Tibial nerve (tissue), 4 donors: ENCODE measurements around the gene GALE. TPM values are rescaled to one million over a fixed set of nuclear protein-coding genes. Genes with fewer than 3 reads are reported as not detected.
A peak's percentile ranks its signal among the peaks of the same experiment; 100 is the strongest.

Source experiments
- DNase-seq, 2 donors: peaks; one replicate each; pipeline ENCODE4 v3.0.0-alpha.2; 2019; ENCODE audit warnings: low spot score in 2 of 2
- H3K27ac ChIP-seq, 4 donors: fragments of 200-600 bp; sonication (generic) in 3 of 4; one replicate each; pipeline ENCODE4 v1.5.1; 2017 to 2019; ENCODE audit warnings: mild to moderate bottlenecking in 1 of 4
- H3K27me3 ChIP-seq, 2 donors: fragments of 200-600 bp; sonication (generic) in 1 of 2; one replicate each; pipeline versions ENCODE4 v1.5.1 to v1.6.0; 2017 to 2019
- H3K36me3 ChIP-seq, 3 donors: fragments of 200-600 bp; sonication (generic); one replicate each; pipeline ENCODE4 v1.5.1; 2018 to 2019
- H3K4me1 ChIP-seq, 4 donors: fragments of 200-600 bp; sonication (generic) in 3 of 4; one replicate each; pipeline ENCODE4 v1.5.1; 2017 to 2019
- H3K4me3 ChIP-seq, 4 donors: fragments of 200-600 bp; sonication (generic) in 3 of 4; one replicate each; pipeline ENCODE4 v1.5.1; 2017 to 2019; ENCODE audit warnings: mild to moderate bottlenecking in 1 of 4, moderate library complexity in 1 of 4
- H3K9me3 ChIP-seq, 4 donors: fragments of 200-600 bp; sonication (generic) in 3 of 4; one replicate each; pipeline ENCODE4 v1.5.1; 2017 to 2019
- EP300 ChIP-seq, 2 donors: sonication (generic); formaldehyde crosslinking; IDR thresholded peaks; one replicate each; pipeline ENCODE4 v1.6.1; 2017; ENCODE audit warnings: antibody characterized with exemption in 2 of 2, mild to moderate bottlenecking in 1 of 2
- POLR2A ChIP-seq, 2 donors: fragments of 450-650 bp; IDR thresholded peaks; one replicate each; pipeline ENCODE4 v1.6.1; 2017; ENCODE audit warnings: antibody characterized with exemption in 2 of 2, mild to moderate bottlenecking in 2 of 2, moderate library complexity in 2 of 2
- WGBS, 2 donors: methylation state at CpG; one replicate each; pipeline ENCODE4 v1.1.5; 2018; 5-methylcytosine and 5-hydroxymethylcytosine counted together
- total RNA-seq, 4 donors: library from RNA; depleted of rRNA; stranded (reverse); fragments of >200 nt; gene quantifications; one replicate each; pipeline ENCODE4 v1.1.0, GENCODE V29; 2016
- TF ChIP-seq, protein P1 (sequence below), 5 experiments: fragments of 200-600 bp in 3 of 5; fragments of 450-650 bp in 2 of 5; sonication (generic) in 3 of 5; IDR thresholded peaks; one replicate each; pipeline ENCODE4 v1.5.1; 2016 to 2019; ENCODE audit warnings: antibody characterized with exemption in 5 of 5, mild to moderate bottlenecking in 3 of 5, moderate library complexity in 2 of 5

Gene GALE
- total RNA-seq, 4 donors from 2014 or later: 12.6 to 21.6 (median 15.8) TPM

DNA sequence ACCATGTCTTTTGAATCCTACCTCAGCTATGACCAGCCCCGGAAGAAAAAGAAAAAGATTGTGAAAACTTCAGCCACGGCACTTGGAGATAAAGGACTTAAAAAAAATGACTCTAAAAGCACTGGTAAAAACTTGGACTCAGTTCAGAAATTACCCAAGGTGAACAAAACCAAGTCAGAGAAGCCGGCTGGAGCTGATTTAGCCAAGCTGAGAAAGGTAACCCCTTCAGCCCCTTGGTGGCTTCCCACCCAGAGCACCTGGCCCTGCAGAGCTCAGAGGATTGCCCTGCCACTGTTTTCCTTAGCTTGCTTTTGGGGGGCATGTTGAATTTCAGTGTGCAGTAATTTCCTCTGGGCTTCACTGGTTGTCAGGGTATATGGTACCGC is 48.7 kb downstream of the GALE start:
- Histone ChIP-seq H3K4me1 (peaks cover 0 to 31% (median 4%) of the 10 kb centered on the region in 4 donors), H3K36me3 (peaks cover 31 to 73% (median 56%) of the 10 kb centered on the region in 3 donors), H3K27ac (no peak overlapping the region), H3K27me3 (no peaks in the 10 kb centered on the region), H3K4me3 (no peak overlapping the region), H3K9me3 (no peaks in the 10 kb centered on the region)
- DNase-seq: no peak
- 89 to 92% methylated on average over 4 of the region's 4 CpGs for WGBS, 2 donors
- TF ChIP-seq POLR2A (IDR thresholded peaks at IDR 0.05) (no peak), EP300 (IDR thresholded peaks at IDR 0.05) (no peak)
- TF ChIP-seq, protein P1, sequence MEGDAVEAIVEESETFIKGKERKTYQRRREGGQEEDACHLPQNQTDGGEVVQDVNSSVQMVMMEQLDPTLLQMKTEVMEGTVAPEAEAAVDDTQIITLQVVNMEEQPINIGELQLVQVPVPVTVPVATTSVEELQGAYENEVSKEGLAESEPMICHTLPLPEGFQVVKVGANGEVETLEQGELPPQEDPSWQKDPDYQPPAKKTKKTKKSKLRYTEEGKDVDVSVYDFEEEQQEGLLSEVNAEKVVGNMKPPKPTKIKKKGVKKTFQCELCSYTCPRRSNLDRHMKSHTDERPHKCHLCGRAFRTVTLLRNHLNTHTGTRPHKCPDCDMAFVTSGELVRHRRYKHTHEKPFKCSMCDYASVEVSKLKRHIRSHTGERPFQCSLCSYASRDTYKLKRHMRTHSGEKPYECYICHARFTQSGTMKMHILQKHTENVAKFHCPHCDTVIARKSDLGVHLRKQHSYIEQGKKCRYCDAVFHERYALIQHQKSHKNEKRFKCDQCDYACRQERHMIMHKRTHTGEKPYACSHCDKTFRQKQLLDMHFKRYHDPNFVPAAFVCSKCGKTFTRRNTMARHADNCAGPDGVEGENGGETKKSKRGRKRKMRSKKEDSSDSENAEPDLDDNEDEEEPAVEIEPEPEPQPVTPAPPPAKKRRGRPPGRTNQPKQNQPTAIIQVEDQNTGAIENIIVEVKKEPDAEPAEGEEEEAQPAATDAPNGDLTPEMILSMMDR (IDR thresholded peaks at IDR 0.05): no peak

DNA sequence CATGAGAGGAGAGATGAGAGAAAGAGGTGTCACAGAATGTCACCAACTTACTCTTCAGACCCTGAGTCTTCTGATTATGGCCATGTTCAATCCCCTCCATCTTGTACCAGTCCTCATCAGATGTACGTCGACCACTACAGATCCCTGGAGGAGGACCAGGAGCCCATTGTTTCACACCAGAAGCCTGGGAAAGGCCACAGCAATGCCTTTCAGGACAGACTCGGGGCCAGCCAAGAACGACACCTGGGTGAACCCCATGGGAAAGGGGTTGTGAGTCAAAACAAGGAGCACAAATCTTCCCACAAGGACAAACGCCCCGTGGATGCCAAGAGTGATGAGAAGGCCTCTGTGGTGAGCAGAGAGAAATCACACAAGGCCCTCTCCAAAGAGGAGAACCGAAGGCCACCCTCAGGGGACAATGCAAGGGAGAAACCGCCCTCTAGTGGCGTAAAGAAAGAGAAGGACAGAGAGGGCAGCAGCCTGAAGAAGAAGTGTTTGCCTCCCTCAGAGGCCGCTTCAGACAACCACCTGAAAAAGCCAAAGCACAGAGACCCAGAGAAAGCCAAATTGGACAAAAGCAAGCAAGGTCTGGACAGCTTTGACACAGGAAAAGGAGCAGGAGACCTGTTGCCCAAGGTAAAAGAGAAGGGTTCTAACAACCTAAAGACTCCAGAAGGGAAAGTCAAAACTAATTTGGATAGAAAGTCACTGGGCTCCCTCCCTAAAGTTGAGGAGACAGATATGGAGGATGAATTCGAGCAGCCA is 49.3 kb downstream of the GALE start:
- H3K27me3 ChIP-seq: no peaks in the 10 kb centered on the region
- DNase-seq: no peak
- TF ChIP-seq EP300 (IDR thresholded peaks at IDR 0.05) (no peak), POLR2A (IDR thresholded peaks at IDR 0.05) (no peak)
- TF ChIP-seq, protein P1 (IDR thresholded peaks at IDR 0.05): peak in 3 of 5 experiments; percentile 22 to 52 (median 27)
- H3K4me1 ChIP-seq: peaks cover 0 to 35% (median 4%) of the 10 kb centered on the region in 4 donors
- H3K27ac ChIP-seq: no peak overlapping the region
- no peak overlapping the region for H3K4me3 ChIP-seq
- H3K9me3 ChIP-seq: no peaks in the 10 kb centered on the region
- peaks cover 25 to 67% (median 50%) of the 10 kb centered on the region in 3 donors for H3K36me3 ChIP-seq
- WGBS, 2 donors: 55 to 66% methylated on average over 11 of the region's 11 CpGs

DNA sequence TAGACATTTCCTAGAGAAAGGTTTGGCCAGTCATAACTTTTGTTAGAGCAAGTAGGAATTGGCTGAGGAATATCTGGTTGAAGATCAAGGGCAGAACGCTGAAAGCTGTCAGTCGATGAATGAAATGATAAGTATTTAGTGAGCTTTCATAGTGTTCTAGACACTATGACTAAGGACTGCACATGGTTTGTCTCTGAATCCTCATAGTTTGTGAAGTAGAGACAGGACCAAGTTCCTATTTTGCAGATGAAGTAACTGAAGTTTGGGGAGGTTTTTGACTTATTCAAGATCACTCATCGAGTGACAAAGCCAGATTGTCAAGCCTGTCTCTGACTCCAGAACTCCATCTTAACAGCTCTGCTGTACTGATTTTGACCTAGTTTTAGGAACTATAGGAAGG is 52.5 kb downstream of the GALE start:
- no peak overlapping the region for H3K27ac ChIP-seq
- peaks cover 0 to 55% (median 10%) of the 10 kb centered on the region in 4 donors for H3K4me1 ChIP-seq
- H3K36me3 ChIP-seq: peaks cover 6 to 35% (median 20%) of the 10 kb centered on the region in 3 donors
- TF ChIP-seq EP300 (IDR thresholded peaks at IDR 0.05): no peak
- TF ChIP-seq, protein P1 (IDR thresholded peaks at IDR 0.05): no peak
- no peak for TF ChIP-seq POLR2A (IDR thresholded peaks at IDR 0.05)
- H3K4me3 ChIP-seq: no peak overlapping the region
- no peak for DNase-seq
- H3K27me3 ChIP-seq: no peaks in the 10 kb centered on the region
- no peaks in the 10 kb centered on the region for H3K9me3 ChIP-seq
- 78 to 81% methylated on average over 3 of the region's 3 CpGs for WGBS, 2 donors

Other genes with a start within 250 kb of the GALE start
- gene ID3, start 241.3 kb downstream of the GALE start, total RNA-seq: 100 to 1,000 TPM; 263 to 369 (median 312) TPM
- gene RPL11, start 108.9 kb downstream of the GALE start, total RNA-seq: 100 to 1,000 TPM; 739 to 843 (median 765) TPM
- 10 to 100 TPM; 21.4 to 32.7 (median 23.7) TPM for gene ELOA, start 57.3 kb downstream of the GALE start, total RNA-seq
- gene PITHD1, start 22.3 kb downstream of the GALE start, total RNA-seq: 100 to 1,000 TPM in 1 of 4 donors, 10 to 100 TPM in 3; 64.2 to 105 (median 68.0) TPM
- 10 to 100 TPM; 23.6 to 36.3 (median 31.6) TPM for gene LYPLA2, start 9.6 kb downstream of the GALE start, total RNA-seq
- gene HMGCL, start 24.7 kb upstream of the GALE start, total RNA-seq: 10 to 100 TPM; 38.7 to 53.3 (median 44.3) TPM
- gene FUCA1, start 67.5 kb upstream of the GALE start, total RNA-seq: 10 to 100 TPM; 19.4 to 26.9 (median 22.0) TPM
- not detected for gene CNR2, start 112.6 kb upstream of the GALE start, total RNA-seq
- 10 to 100 TPM; 73.2 to 88.5 (median 77.5) TPM for gene PNRC2, start 159.1 kb upstream of the GALE start, total RNA-seq
- 100 to 1,000 TPM in 1 of 4 donors, 10 to 100 TPM in 3; 58.6 to 113 (median 89.9) TPM for gene SRSF10, start 179.6 kb upstream of the GALE start, total RNA-seq